ENCODE results near the gene HAO1.

HAO1 gene

GRCh38 chr20:7943891-7944290 lies 3.6 kb upstream of the HAO1 start:
- TF ChIP-seq GATA3 (IDR thresholded peaks at IDR 0.05; ENCODE audit: low read depth, low read length) (no peak), GATA2 (IDR thresholded peaks at IDR 0.05; ENCODE audit: low read depth, low read length) (no peak)

GRCh38 chr20:7939663-7940062 lies 595 bp downstream of the HAO1 start:
- peak; percentile 86 for TF ChIP-seq GATA2 (IDR thresholded peaks at IDR 0.05; ENCODE audit: low read depth, low read length)
- TF ChIP-seq GATA3 (IDR thresholded peaks at IDR 0.05; ENCODE audit: low read depth, low read length) = peak; percentile 84

DNA sequence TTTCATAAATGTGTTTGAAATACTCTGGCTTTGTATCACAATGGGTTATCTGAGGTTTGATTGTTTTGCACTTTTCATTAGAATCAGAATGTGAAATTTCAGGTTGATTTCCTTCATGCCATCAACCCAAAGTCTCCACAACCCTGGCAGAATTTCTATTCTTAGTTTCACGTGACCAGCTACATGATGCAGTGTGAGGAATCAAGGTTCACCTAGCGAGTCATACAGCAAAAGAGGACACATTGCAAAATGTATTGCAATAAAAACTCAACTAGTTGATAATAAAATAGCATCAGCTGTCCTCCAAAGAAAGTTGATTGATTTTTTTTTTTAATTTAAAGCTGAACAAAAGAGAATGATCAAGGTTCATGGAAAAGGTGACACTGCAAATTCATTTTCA lies 2.2 kb downstream of the HAO1 start:
- TF ChIP-seq GATA2 (IDR thresholded peaks at IDR 0.05; ENCODE audit: low read depth, low read length) (no peak), GATA3 (IDR thresholded peaks at IDR 0.05; ENCODE audit: low read depth, low read length) (no peak)

DNA sequence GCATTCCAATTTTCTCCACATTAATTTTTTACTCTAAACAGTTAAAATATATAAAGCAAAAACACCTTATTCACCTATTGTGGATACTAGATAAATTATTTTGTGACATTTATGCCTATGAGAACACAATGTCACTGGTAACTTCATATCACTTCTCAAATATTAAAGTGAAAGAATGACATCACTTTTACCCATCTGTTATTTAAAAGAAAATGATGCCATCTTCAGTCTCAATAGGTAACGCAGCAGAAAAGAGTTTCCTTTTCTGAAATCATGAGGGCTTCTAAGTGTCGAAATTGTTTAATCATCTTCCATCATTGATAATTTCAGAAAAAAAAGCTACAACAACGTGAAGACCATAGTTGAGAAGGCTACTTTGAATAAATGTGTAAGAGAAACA lies 2.9 kb downstream of the HAO1 start:
- TF ChIP-seq GATA3 (IDR thresholded peaks at IDR 0.05; ENCODE audit: low read depth, low read length) (no peak), GATA2 (IDR thresholded peaks at IDR 0.05; ENCODE audit: low read depth, low read length) (no peak)

GRCh38 chr20:7935027-7935551 lies 5.2 kb downstream of the HAO1 start:
- TF ChIP-seq GATA2 (IDR thresholded peaks at IDR 0.05; ENCODE audit: low read depth, low read length) (no peak), GATA3 (IDR thresholded peaks at IDR 0.05; ENCODE audit: low read depth, low read length) (no peak)

- TF ChIP-seq GATA2 (IDR thresholded peaks at IDR 0.05; ENCODE audit: low read depth, low read length) = no peak
- TF ChIP-seq GATA3 (IDR thresholded peaks at IDR 0.05; ENCODE audit: low read depth, low read length) = no peak
These were observed 6.9 kb downstream of the HAO1 start for GRCh38 chr20:7933346-7933745.

DNA sequence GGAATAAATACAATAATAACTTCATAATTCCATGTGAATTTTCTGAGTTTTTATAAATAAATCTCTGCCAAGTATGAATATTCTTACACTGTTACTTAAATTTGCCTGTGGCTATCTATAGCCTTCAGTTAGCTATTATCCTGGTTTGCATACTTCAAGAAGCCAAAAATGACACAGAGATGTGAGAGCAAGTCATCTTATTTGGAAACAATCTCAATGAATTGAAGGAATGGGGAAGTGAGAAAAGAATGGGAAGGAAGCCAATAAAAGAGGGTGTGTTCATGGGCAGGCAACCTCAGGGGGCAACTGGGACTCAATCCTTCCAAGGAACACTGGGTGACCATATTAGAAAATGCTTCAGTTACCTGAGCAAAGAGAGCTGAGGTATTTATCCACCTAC lies 9.9 kb downstream of the HAO1 start:
- TF ChIP-seq GATA3 (IDR thresholded peaks at IDR 0.05; ENCODE audit: low read depth, low read length) = no peak
- TF ChIP-seq GATA2 (IDR thresholded peaks at IDR 0.05; ENCODE audit: low read depth, low read length) = no peak

DNA sequence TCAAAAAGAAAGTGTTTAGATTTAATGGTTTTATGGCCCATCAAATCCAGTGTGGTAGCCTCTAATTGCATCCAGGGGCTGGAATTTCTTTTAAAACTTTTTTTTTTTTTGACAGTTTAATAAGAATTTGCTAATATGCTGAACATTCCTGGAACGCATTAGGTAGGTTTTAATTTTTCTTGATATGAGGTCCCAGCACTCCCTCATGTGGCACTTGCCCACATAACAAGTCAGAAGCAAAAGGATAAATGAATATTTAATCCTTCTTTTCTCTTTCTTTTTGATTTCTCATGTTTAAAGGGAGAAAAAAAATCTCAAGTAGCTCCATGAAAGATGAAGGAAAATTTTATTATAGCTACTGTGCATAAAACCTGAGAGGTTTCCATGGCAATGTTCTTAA lies 13.5 kb downstream of the HAO1 start:
- no peak for TF ChIP-seq GATA2 (IDR thresholded peaks at IDR 0.05; ENCODE audit: low read depth, low read length)
- TF ChIP-seq GATA3 (IDR thresholded peaks at IDR 0.05; ENCODE audit: low read depth, low read length) = no peak

- no peak for TF ChIP-seq GATA3 (IDR thresholded peaks at IDR 0.05; ENCODE audit: low read depth, low read length)
- no peak for TF ChIP-seq GATA2 (IDR thresholded peaks at IDR 0.05; ENCODE audit: low read depth, low read length)
These were observed 13.9 kb downstream of the HAO1 start for GRCh38 chr20:7926323-7926722.

DNA sequence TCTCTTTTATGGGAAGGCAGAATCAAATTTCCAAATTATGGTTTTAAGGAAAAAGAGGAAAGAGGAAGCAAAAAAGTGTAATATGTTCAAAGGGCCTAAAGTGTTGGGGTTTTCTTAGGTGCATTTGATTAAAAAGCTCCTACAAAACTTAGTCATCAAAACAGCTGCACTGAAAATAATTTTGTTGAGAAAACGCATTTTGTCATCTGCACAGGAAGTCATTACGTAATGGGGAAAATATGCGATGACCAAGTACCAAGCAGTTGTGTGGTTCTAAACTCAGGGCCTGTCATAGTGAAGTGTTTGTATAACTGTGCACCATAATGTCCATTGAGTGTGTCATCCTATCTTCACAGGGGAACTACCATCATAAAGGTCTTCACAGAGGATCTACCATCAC lies 15.6 kb downstream of the HAO1 start:
- TF ChIP-seq GATA3 (IDR thresholded peaks at IDR 0.05; ENCODE audit: low read depth, low read length) (no peak), GATA2 (IDR thresholded peaks at IDR 0.05; ENCODE audit: low read depth, low read length) (no peak)

- TF ChIP-seq GATA3 (IDR thresholded peaks at IDR 0.05; ENCODE audit: low read depth, low read length) = no peak
- TF ChIP-seq GATA2 (IDR thresholded peaks at IDR 0.05; ENCODE audit: low read depth, low read length) = no peak
These were observed 23.6 kb downstream of the HAO1 start for GRCh38 chr20:7916648-7917047.

- no peak for TF ChIP-seq GATA2 (IDR thresholded peaks at IDR 0.05; ENCODE audit: low read depth, low read length)
These were observed 27.7 kb downstream of the HAO1 start for GRCh38 chr20:7912551-7912950.

DNA sequence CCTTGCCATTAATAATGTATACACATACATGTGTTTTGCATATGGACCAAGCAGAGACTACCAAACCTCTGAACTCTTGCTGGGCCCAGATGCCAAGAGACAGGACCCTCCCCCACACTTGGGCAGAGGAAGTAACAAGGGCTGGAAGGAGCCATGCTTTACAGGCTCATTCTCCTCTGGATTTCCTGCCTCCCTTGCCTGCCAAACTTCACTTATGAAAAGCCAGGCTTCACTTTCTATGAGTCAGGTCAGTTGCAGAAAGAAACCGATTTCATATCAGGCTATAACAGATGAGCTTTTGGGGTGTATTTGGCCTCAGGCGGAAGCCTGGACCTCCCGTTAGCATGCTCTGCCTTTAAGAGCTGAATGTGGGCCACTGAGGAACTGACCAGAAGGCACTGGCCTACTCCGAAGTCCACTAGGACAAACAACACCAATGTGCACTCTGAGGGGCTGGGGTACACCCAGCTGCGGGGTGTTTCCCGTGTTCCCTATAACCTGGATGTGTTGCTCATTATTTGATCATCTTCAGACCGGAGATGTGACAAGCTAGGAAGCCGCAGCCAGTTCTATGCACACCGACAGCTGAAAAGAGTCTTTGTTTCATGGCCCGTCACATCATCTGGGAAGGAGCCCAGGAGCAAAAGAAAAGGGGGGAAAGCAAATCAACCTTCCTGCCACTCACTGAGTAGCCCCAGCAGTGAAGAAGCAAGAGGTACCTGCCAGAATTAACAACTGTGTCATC lies 28.5 kb downstream of the HAO1 start:
- TF ChIP-seq GATA2 (IDR thresholded peaks at IDR 0.05; ENCODE audit: low read depth, low read length) (no peak), GATA3 (IDR thresholded peaks at IDR 0.05; ENCODE audit: low read depth, low read length) (no peak)

DNA sequence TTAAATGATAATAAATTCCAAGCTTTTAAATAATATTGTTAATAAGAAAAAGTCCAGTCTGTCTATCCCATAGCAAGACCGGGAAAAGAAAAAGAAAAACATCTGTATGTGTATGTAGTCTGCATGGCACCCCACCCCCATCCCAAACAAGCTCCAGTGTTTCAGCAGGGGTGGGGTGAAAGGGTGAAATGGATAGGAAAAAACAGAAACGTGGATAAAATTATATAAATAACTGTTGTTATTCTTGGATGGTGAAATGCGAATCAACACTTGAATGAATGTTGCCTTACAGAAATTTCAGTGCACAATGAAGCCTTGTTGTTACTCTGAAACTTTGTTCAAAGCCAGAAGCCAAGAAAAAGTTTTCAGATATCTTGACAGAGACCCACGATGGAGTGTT lies 31.4 kb downstream of the HAO1 start:
- TF ChIP-seq GATA2 (IDR thresholded peaks at IDR 0.05; ENCODE audit: low read depth, low read length) = no peak
- TF ChIP-seq GATA3 (IDR thresholded peaks at IDR 0.05; ENCODE audit: low read depth, low read length) = no peak

DNA sequence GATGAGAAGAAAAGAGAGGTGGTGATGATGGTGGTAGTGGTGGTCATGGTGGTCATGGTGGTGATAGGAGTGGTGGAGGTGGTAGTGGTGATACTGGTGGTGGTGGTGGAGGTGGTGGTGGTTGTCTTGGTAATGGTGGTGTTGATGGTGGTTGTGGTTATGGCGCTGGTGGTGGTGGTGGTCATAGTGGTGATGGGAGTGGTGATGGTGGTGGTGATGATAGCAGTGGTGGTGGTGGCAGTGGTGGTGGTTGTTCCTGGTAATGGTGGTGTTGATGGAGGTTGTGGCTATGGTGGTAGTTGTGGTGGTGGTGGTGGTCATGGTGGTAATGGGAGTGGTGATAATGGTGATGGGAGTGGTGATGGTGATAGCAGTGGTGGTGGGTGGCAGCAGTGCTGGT lies 36.8 kb downstream of the HAO1 start:
- TF ChIP-seq GATA2 (IDR thresholded peaks at IDR 0.05; ENCODE audit: low read depth, low read length) (no peak), GATA3 (IDR thresholded peaks at IDR 0.05; ENCODE audit: low read depth, low read length) (no peak)

DNA sequence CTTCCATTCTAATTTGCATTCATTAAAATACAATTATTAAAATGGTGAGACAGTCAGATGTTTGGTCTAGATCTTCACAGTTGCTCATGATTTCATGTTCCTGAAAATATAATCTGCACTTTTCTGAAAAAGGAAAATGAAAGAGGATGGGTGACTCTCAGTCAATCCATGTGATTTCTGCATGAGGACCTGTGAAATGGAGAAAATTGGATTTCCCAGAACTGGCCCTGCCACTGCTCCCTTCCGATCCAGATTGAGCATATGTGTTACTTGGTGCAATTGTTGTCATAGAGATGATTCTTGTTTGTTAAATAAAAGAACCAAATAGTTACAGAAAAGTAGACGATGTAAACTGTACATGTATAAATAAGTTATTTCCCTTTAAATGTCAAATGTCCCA lies 37.4 kb downstream of the HAO1 start:
- TF ChIP-seq GATA2 (IDR thresholded peaks at IDR 0.05; ENCODE audit: low read depth, low read length) = no peak
- no peak for TF ChIP-seq GATA3 (IDR thresholded peaks at IDR 0.05; ENCODE audit: low read depth, low read length)
